ENCODE results near the gene SEC14L1.

The SEC14L1 gene

DNA sequence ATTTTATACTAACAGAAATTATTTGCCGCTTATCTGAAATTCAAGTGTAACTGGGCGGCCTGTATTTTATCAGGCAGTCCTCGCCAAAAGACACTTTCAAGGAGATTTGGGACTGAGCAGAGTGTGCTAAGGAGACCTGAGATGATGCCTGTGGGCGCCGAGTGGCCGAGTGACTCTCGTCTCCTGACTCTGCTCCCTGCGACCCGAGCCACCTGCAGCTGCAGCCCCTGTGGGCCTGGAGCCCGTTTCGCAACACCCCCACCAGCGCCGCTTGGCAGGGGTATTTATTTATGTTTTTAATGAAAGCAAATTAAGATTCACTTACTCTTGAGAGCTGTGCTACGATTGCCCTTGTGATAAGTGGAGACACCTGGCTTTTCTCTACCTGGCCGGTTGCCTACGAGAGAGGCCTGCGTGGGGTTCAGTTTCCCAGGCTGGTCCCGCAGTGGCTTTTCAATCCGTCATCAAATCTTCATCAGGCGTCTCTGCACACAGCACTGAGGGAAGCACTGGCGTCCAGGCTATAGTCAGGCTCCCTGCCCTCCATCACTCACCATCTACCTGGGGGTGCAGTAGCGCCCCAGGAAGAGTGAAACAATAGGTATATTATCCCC lies 124.0 kb downstream of the SEC14L1 start:
- no peak overlapping the region for H3K4me3 ChIP-seq (ENCODE audit: low read depth, low read length)
- no peak for DNase-seq (ENCODE audit: low read depth)
- TF ChIP-seq, protein P1, sequence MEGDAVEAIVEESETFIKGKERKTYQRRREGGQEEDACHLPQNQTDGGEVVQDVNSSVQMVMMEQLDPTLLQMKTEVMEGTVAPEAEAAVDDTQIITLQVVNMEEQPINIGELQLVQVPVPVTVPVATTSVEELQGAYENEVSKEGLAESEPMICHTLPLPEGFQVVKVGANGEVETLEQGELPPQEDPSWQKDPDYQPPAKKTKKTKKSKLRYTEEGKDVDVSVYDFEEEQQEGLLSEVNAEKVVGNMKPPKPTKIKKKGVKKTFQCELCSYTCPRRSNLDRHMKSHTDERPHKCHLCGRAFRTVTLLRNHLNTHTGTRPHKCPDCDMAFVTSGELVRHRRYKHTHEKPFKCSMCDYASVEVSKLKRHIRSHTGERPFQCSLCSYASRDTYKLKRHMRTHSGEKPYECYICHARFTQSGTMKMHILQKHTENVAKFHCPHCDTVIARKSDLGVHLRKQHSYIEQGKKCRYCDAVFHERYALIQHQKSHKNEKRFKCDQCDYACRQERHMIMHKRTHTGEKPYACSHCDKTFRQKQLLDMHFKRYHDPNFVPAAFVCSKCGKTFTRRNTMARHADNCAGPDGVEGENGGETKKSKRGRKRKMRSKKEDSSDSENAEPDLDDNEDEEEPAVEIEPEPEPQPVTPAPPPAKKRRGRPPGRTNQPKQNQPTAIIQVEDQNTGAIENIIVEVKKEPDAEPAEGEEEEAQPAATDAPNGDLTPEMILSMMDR (IDR thresholded peaks at IDR 0.05; ENCODE audit: low read depth, low read length, missing control alignments), result no peak

DNA sequence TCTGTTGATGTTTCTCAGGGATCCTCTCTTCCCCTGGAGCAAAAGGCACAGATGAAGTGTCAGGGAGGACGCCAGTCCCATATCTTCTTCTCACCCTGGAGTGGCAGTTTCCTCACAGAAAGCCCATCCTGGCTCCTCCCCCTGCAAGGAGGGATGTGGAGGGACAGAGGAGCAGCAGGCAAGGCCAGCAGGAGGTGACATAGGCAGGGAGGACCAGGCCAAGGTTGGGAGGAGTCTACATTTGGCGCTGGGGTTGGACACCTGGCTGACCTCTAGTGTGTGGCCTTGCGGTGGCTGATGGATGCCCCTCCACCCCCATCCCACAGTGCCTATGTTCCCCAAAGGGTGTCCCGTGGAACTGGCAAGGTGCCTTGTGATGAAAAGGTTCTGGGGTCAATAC lies 125.4 kb downstream of the SEC14L1 start:
- no peak for DNase-seq (ENCODE audit: low read depth)
- H3K4me3 ChIP-seq (ENCODE audit: low read depth, low read length), result no peak overlapping the region

More for the DNA sequence above, 125.4 kb downstream of the SEC14L1 start:
- TF ChIP-seq, protein P1 (IDR thresholded peaks at IDR 0.05; ENCODE audit: low read depth, low read length, missing control alignments), result no peak

Measured in GM12864 (cell line).